Small intestine (tissue), 7 donors: ENCODE data around the gene UBE2G2. TPM values are rescaled to one million over a fixed set of nuclear protein-coding genes. Genes with fewer than 3 reads are reported as not detected.

Source experiments
- DNase-seq, 2 donors: peaks; one replicate each; pipeline versions ENCODE4 v3.0.0 to v3.0.0-alpha.2; 2013
- FAIRE-seq: peaks from 2 replicates; lab custom pipeline; 2012; peaks lifted over from hg19 to GRCh38; lab: Jason Lieb, UNC
- H3K27ac ChIP-seq, 3 donors: one replicate each; pipeline ENCODE4 v1.5.1; 2013; ENCODE audit warnings: low read length in 2 of 3, mild to moderate bottlenecking in 2 of 3, control low read depth in 1 of 3, inconsistent platforms in 1 of 3, low read depth in 1 of 3, moderate library complexity in 1 of 3
- H3K27me3 ChIP-seq, 3 donors: one replicate each; pipeline ENCODE4 v1.6.1; 2013; ENCODE audit warnings: low read length in 3 of 3, inconsistent platforms in 1 of 3; ENCODE audit not compliant: control insufficient read depth in 3 of 3, insufficient read depth in 3 of 3
- H3K36me3 ChIP-seq, 3 donors: one replicate each; pipeline ENCODE4 v1.6.1; 2013; ENCODE audit warnings: low read length in 3 of 3, inconsistent platforms in 1 of 3, low read depth in 1 of 3, mild to moderate bottlenecking in 1 of 3, moderate library complexity in 1 of 3; ENCODE audit not compliant: control insufficient read depth in 3 of 3, insufficient read depth in 2 of 3
- H3K4me1 ChIP-seq, 3 donors: one replicate each; pipeline ENCODE4 v1.6.1; 2013; ENCODE audit warnings: low read length in 2 of 3, inconsistent platforms in 1 of 3, low read depth in 1 of 3, mild to moderate bottlenecking in 1 of 3, moderate library complexity in 1 of 3; ENCODE audit not compliant: control insufficient read depth in 3 of 3, insufficient read depth in 2 of 3
- H3K4me3 ChIP-seq, 3 donors: one replicate each; pipeline ENCODE4 v1.5.1; 2013; ENCODE audit warnings: low read length in 3 of 3, control low read depth in 1 of 3, inconsistent platforms in 1 of 3, low read depth in 1 of 3, mild to moderate bottlenecking in 1 of 3, moderate library complexity in 1 of 3
- H3K9me3 ChIP-seq, 2 donors: one replicate each; pipeline ENCODE4 v1.6.1; 2013; ENCODE audit warnings: low read depth in 1 of 2, low read length in 1 of 2; ENCODE audit not compliant: control insufficient read depth in 2 of 2, insufficient read depth in 1 of 2
- WGBS, 3 donors: extraction: QIAGEN DNeasy Blood & Tissue Kit; methylation state at CpG; one replicate each; pipeline ENCODE4 v1.1.7; 2013; 5-methylcytosine and 5-hydroxymethylcytosine counted together
- polyA plus RNA-seq, 4 donors: library from polyadenylated mRNA; stranded (reverse) in 3 of 4; unstranded in 1 of 4; fragments of 200-250 nt in 3 of 4; fragments of 120-200 nt in 1 of 4; gene quantifications; one replicate each; pipeline versions ENCODE4 v1.2.1 to v1.2.3, GENCODE V29; 2013
- donor health status: healthy with polysubstance abuse.
- donor health status: control.
- donor health status: control.
- donor health status: Bipolar disorder and iron deficiency.
- donor health status: healthy.

Gene UBE2G2
- polyA plus RNA-seq, 4 donors, result 30.0 to 75.4 (median 38.7) TPM

DNA sequence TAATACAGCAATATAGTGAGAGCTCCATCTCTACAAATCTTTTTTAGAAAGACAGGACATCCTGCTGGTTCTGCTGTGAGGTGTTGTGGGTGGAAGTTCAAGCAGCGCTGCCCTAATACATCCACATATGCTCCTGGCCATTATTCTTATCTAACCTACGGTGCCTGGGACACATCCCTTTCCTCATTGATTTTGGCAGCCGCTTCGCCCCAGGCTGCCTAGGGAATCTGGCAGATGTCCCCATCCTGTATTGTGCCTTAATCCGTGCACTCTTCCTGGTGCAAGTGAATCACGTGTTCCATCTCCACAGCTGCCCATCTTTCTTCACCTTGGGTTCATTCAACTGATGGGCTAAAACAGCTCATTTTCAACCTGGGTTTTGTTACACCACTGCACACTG, 3.1 kb upstream of the UBE2G2 start:
- WGBS, 3 donors, result 63 to 77% (median 65%) methylated on average over 6 of the region's 6 CpGs
- H3K9me3 ChIP-seq, result no peaks in the 10 kb centered on the region
- FAIRE-seq (no peak), DNase-seq (no peak)
- no peak overlapping the region for H3K27ac ChIP-seq
- no peaks in the 10 kb centered on the region for H3K27me3 ChIP-seq
- H3K36me3 ChIP-seq, result peaks cover 2 to 47% (median 6%) of the 10 kb centered on the region in 3 donors
- peaks cover 0 to 10% (median 5%) of the 10 kb centered on the region in 3 donors for H3K4me1 ChIP-seq
- no peak overlapping the region for H3K4me3 ChIP-seq

DNA sequence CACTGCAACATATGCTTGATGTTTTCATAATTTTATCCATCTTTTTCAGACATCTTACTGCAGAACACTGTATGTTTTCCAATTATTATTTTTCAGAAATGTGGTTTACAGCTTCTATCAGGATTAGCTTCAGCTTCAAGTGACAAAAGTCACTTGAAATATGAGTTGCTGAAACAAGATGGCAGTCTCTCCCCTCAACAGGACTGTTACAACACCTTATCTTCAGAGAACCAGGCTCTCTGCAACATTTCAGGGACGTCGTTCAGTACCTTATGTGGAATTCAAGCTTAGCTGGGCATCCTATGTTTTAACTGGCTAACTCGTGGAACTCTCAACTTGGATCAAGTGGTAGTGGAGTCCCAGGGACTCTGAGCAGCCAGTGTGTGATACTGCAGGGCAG, 2.0 kb upstream of the UBE2G2 start:
- FAIRE-seq (no peak), DNase-seq (no peak)
- Histone ChIP-seq H3K36me3 (peaks cover 2 to 39% (median 6%) of the 10 kb centered on the region in 3 donors), H3K4me3 (no peak overlapping the region), H3K9me3 (no peaks in the 10 kb centered on the region), H3K27ac (no peak overlapping the region), H3K27me3 (no peaks in the 10 kb centered on the region), H3K4me1 (peaks cover 0 to 12% (median 7%) of the 10 kb centered on the region in 3 donors)
- WGBS, 3 donors, result 63 to 78% (median 73%) methylated on average over 3 of the region's 3 CpGs

- peak overlapping the region; percentile 79 to 90 (median 80) for H3K4me3 ChIP-seq
- H3K27ac ChIP-seq, result peak overlapping the region in 2 of 3 donors; percentile 50 to 51
- peak; percentile 21 to 36 for DNase-seq
- peaks cover 2 to 29% (median 6%) of the 10 kb centered on the region in 3 donors for H3K36me3 ChIP-seq
- H3K4me1 ChIP-seq, result peaks cover 0 to 12% (median 7%) of the 10 kb centered on the region in 3 donors
- no peak for FAIRE-seq
- 11 to 15% (median 15%) methylated on average over 27 to 32 of the region's 32 CpGs for WGBS, 3 donors
- H3K27me3 ChIP-seq, result no peaks in the 10 kb centered on the region
- H3K9me3 ChIP-seq, result no peaks in the 10 kb centered on the region
Measured at GRCh38 chr21:44802396-44803153, 955 bp upstream of the UBE2G2 start.

DNA sequence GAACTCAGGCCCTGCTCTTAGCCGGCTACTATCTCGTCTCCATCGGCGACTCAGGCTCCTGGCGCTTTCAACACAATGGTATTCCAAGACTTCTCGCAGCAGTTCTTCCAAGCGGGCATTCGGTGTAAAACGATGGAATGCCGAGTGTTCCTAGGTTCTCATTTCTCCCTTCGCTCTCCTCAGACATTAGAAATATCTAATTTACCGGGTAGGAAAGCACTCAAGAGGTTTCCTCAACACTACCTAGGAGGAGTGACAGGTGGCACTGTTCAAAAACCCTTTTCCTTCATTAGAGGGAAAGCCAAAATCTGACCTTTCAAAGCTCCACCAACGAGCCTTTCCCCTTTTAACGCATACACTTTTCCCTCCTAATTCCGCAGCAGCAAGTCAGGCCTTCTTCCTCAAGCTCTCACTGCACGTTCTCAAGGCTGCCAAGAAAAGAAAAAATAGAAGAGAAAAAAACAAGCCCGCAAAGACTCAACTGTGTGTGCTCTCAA, 601 bp downstream of the UBE2G2 start:
- WGBS, 3 donors, result 1 to 5% (median 2%) methylated on average over 17 of the region's 17 CpGs
- no peaks in the 10 kb centered on the region for H3K27me3 ChIP-seq
- DNase-seq (peak; percentile 53 to 57), FAIRE-seq (no peak)
- peaks cover under 1 to 18% (median 2%) of the 10 kb centered on the region in 3 donors for H3K36me3 ChIP-seq
- peaks cover 0 to 12% (median 7%) of the 10 kb centered on the region in 3 donors for H3K4me1 ChIP-seq
- peak overlapping the region; percentile 42 to 62 (median 50) for H3K27ac ChIP-seq
- H3K9me3 ChIP-seq, result no peaks in the 10 kb centered on the region
- H3K4me3 ChIP-seq, result peak overlapping the region; percentile 79 to 90 (median 80)

GRCh38 chr21:44800103-44800502, 1.5 kb downstream of the UBE2G2 start:
- 43 to 57% (median 45%) methylated on average over 12 of the region's 12 CpGs for WGBS, 3 donors
- H3K4me3 ChIP-seq, result peak overlapping the region in 2 of 3 donors; percentile 34 to 79
- no peak overlapping the region for H3K27ac ChIP-seq
- H3K27me3 ChIP-seq, result no peaks in the 10 kb centered on the region
- DNase-seq (peak; percentile 40 to 51), FAIRE-seq (no peak)
- peaks cover 0 to 12% (median 7%) of the 10 kb centered on the region in 3 donors for H3K4me1 ChIP-seq
- peaks cover 0 to 18% (median 2%) of the 10 kb centered on the region in 3 donors for H3K36me3 ChIP-seq
- H3K9me3 ChIP-seq, result no peaks in the 10 kb centered on the region

GRCh38 chr21:44799646-44800045, 2.0 kb downstream of the UBE2G2 start:
- Histone ChIP-seq H3K4me1 (peaks cover 0 to 12% (median 7%) of the 10 kb centered on the region in 3 donors), H3K27me3 (no peaks in the 10 kb centered on the region), H3K4me3 (no peak overlapping the region), H3K9me3 (no peaks in the 10 kb centered on the region), H3K27ac (no peak overlapping the region), H3K36me3 (peaks cover 0 to 16% (median under 1%) of the 10 kb centered on the region in 3 donors)
- DNase-seq, result no peak
- 49 to 65% (median 58%) methylated on average over 1 of the region's 1 CpG for WGBS, 3 donors
- no peak for FAIRE-seq

- Histone ChIP-seq H3K27me3 (no peaks in the 10 kb centered on the region), H3K9me3 (no peaks in the 10 kb centered on the region), H3K27ac (no peak overlapping the region), H3K4me1 (peaks cover 2 to 12% (median 10%) of the 10 kb centered on the region in 3 donors), H3K4me3 (no peak overlapping the region), H3K36me3 (peaks cover 0 to 7% (median 0%) of the 10 kb centered on the region in 3 donors)
- WGBS, 3 donors, result 92 to 96% (median 92%) methylated on average over 2 of the region's 2 CpGs
- FAIRE-seq (no peak), DNase-seq (no peak)
Measured at GRCh38 chr21:44797775-44798174, 3.8 kb downstream of the UBE2G2 start.

DNA sequence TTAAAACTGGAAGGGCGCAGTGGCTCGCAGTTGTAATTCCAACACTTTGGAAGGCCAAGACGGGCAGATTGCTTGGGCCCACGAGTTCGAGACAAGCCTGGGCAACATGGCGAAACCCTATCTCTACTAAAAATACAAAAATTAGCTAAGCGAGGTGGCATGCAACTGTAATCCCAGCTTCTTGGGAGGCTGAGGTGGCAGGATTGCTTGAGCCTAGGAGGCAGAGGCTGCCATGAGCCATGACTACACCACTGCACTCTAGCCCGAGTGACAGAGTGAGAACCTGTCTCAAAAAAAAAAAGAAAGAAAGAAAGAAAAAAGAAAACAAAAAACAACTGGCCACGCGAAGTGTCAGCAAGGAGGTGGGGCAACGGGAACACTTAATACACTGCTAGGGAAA, 6.3 kb downstream of the UBE2G2 start:
- FAIRE-seq (no peak), DNase-seq (no peak)
- no peak overlapping the region for H3K4me3 ChIP-seq
- H3K9me3 ChIP-seq, result no peaks in the 10 kb centered on the region
- H3K27ac ChIP-seq, result no peak overlapping the region
- 93 to 97% (median 96%) methylated on average over 11 of the region's 11 CpGs for WGBS, 3 donors
- peaks cover 6 to 24% (median 8%) of the 10 kb centered on the region in 3 donors for H3K4me1 ChIP-seq
- H3K27me3 ChIP-seq, result no peaks in the 10 kb centered on the region
- H3K36me3 ChIP-seq, result peaks cover 0 to 14% (median 0%) of the 10 kb centered on the region in 3 donors
